ENCODE results near the gene THSD7B.

The THSD7B gene

GRCh38 chr2:137715731-137716191, 950.4 kb downstream of the THSD7B start:
- Mint-ChIP-seq H3K4me3 (no peak overlapping the region), H3K36me3 (ENCODE audit: low read depth) (no peaks in the 10 kb centered on the region), H3K9me3 (peaks cover 5% of the 10 kb centered on the region), H3K27ac (no peak overlapping the region), H3K4me1 (no peaks in the 10 kb centered on the region), H3K27me3 (ENCODE audit: low read depth) (no peaks in the 10 kb centered on the region)
- no peak for TF ChIP-seq CTCF (IDR thresholded peaks at IDR 0.05; ENCODE audit: unreplicated experiment in 3 of 3)

DNA sequence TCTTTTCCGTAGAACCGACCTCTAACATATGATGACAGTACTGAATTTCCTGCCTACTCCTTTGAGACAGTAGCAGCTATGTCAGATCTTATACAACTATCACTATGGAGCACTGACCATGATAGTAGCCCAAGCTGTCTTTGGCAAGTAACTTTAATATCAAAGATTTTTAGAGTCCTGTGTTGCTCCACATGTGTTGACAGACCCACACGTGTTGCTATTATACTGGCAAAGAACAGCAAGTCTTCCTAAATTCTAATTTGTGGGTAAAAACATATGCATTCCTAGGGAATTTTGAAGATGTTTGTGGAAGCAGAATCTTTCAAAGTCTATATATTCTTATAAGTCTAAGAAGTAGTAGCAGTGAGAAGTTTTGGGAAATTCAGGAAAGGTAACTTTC, 953.4 kb downstream of the THSD7B start:
- no peak overlapping the region for H3K4me3 Mint-ChIP-seq
- H3K27me3 Mint-ChIP-seq (ENCODE audit: low read depth): no peaks in the 10 kb centered on the region
- H3K27ac Mint-ChIP-seq: no peak overlapping the region
- peaks cover 9% of the 10 kb centered on the region for H3K9me3 Mint-ChIP-seq
- TF ChIP-seq CTCF (IDR thresholded peaks at IDR 0.05; ENCODE audit: unreplicated experiment in 3 of 3): no peak
- H3K4me1 Mint-ChIP-seq: no peaks in the 10 kb centered on the region
- H3K36me3 Mint-ChIP-seq (ENCODE audit: low read depth): no peaks in the 10 kb centered on the region

GRCh38 chr2:137721733-137722132, 956.4 kb downstream of the THSD7B start:
- Mint-ChIP-seq H3K4me3 (no peak overlapping the region), H3K36me3 (ENCODE audit: low read depth) (no peaks in the 10 kb centered on the region), H3K27me3 (ENCODE audit: low read depth) (no peaks in the 10 kb centered on the region), H3K4me1 (no peaks in the 10 kb centered on the region), H3K9me3 (peaks cover 5% of the 10 kb centered on the region), H3K27ac (no peak overlapping the region)
- no peak for TF ChIP-seq CTCF (IDR thresholded peaks at IDR 0.05; ENCODE audit: unreplicated experiment in 3 of 3)

DNA sequence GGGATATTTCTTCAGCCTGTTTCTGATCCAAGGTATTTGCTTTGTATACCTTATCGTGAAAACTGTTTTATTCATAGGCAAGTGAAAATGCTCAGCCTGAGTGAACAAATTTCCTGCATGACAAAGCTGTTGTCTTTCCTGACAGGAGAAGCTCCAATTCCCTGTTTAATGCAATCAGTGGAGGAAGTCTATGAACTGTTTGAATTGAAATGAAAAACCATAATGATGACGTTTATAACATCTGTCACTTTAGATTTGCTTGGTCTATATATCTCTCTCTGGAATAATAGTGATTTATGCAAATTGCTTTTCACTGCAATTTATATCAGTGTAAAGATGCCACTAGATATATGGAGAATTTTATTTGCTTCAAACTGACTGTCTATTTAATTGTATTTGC, 959.6 kb downstream of the THSD7B start:
- H3K36me3 Mint-ChIP-seq (ENCODE audit: low read depth): no peaks in the 10 kb centered on the region
- H3K9me3 Mint-ChIP-seq: peaks cover 5% of the 10 kb centered on the region
- H3K27ac Mint-ChIP-seq: no peak overlapping the region
- TF ChIP-seq CTCF (IDR thresholded peaks at IDR 0.05; ENCODE audit: unreplicated experiment in 3 of 3): no peak
- H3K4me1 Mint-ChIP-seq: no peaks in the 10 kb centered on the region
- H3K27me3 Mint-ChIP-seq (ENCODE audit: low read depth): no peaks in the 10 kb centered on the region
- no peak overlapping the region for H3K4me3 Mint-ChIP-seq

Measured in nephron (organoid).